A549 treated with Hydrocortisone at 1 μM for 4 hours (cell line): ENCODE results near the gene SYT5. TPM values are rescaled to one million over a fixed set of nuclear protein-coding genes. Genes with fewer than 3 reads are reported as not detected.

ENCODE experiments used
- total RNA-seq: library from RNA; stranded (reverse); fragments of 200-300 nt; extraction: Qiagen RNA extraction; gene quantifications from 5 replicates; pipeline ENCODE4 v1.2.3, GENCODE V29; 2022

Gene SYT5
- 3.0 to 4.8 TPM (median 4.3 TPM) in 5 replicates for total RNA-seq

DNA sequence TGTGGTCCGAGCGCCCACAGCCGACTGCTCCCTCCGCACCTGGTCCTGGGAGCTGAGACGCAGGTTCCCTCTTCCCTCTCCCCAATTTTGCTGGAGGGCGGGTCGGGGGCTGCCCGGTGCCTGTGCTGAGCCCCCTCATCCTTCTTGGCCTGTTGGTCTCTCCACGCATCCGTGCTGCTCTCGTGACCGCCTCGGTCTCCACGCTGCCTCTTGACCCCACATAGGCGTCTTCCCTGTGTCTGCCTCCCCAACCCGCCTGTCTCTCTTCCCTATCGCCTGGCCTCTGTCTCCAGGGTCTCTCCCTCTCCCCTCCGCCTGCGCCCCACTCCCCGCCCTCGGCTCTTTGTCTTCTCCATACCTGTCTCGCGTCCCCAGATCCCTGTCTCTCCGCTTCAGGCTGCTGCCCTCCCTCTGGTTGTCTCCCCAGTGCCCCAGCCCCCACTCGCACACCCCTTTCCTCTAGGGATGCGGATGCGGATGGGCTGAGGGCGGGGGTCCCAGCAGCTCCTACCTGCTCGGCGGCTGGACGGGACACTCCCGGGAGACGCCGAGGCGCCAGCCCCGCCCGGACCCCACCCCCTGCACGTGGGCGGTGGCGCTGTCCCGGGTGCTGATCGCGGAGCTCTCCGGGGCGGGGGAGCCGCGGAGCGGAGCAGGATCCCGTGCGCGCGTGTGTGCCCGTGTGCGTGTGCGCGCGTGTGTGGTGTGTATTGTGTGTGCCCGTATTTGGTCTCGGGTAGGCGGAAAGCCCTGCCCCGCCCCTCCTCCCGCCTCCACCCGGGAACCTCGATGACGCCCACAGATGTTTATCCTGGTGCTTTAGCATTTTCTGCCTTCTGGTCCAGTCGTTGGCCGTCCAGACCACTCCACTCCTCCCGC, at the start of gene SYT5:
Gene SYT5 (minus strand): TSS at position 684 of the 879 bp plus-strand sequence. CDS start 1,248 bp downstream, outside the sequence.

GRCh38 chr19:55228403-55229031, 48.4 kb upstream of the SYT5 start, which contains the start of gene TMEM86B:
Gene TMEM86B (minus strand): TSS chr19:55228763. CDS start chr19:55228741, 22 bp downstream.

DNA sequence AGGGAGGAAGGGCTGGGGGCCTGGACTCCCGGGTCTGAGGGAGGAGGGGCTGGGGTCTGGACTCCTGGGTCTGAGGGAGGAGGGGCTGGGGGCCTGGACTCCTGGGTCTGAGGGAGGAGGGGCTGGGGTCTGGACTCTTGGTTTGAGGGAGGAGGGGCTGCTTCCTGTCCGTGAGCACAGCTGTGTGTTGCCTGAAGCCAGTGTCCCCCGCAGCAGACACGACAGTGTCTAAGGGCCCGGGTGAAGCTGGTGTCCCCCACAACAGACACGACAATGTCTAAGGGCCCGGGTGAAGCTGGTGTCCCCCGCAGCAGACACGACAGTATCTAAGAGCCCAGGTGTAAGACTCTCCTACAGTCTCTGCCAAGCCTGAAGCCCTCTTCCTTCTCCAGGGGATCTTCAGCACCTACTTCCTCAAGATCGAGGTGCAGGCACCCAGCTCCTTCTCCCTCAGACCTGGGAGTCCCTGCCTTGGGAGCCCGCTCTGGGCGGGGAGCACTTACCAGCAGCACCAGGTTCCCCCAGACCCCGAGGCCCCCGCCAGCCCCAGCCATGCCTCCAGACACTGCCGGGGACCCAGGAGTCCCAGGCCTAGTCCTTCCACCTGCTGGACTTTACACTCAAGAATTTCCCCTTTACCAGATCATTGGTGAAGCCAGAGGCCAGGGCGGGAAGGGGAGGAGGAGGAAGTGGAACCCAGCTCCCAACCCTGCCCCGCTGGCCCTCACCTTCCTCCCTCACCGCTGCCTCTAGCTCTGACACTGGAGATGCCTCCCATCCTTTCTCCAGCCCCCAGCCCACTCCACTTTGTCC, 29.0 kb upstream of the SYT5 start, which contains the start of gene PTPRH:
Gene PTPRH (minus strand): TSS at position 622 of the 813 bp plus-strand sequence. CDS start 68 bp downstream, at position 554.

DNA sequence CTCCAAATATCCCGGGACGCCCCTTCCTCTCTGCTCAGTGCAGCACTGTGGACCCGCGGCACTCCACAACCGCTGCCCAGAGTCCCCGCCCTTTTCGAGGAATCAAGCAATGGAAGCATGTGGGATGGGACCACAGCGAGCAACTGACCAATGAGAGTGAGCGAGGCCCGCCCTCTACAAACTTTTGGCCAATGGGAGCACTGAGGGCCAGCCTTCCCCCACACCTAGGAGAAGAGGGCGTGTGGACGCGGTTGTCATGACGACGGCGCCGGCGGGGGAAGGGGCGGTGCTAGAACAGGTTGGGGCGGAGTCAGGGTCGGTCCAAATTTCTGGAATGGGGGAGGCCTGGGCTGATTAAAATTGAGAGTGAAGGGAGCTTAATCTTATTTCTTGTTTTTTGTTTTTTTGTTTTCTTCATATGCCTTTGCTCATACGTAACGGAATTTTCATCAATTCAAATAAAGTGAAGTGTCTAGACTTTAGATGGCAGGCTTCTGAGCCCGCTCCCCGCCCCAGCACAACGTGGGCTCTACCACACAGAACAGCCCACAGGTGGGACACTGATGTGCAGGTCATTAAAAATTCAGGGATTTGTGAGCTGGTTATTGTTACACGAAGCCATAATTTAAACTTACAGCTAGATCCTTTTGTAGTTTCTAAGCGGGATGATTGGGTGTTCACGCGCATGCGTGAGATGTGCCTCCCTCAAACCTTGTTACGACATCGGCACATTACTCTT, 13.4 kb downstream of the SYT5 start, which contains the start of gene DNAAF3:
Gene DNAAF3 (minus strand): TSS at position 84 of the 739 bp plus-strand sequence. CDS start 200 bp downstream, outside the sequence.

DNA sequence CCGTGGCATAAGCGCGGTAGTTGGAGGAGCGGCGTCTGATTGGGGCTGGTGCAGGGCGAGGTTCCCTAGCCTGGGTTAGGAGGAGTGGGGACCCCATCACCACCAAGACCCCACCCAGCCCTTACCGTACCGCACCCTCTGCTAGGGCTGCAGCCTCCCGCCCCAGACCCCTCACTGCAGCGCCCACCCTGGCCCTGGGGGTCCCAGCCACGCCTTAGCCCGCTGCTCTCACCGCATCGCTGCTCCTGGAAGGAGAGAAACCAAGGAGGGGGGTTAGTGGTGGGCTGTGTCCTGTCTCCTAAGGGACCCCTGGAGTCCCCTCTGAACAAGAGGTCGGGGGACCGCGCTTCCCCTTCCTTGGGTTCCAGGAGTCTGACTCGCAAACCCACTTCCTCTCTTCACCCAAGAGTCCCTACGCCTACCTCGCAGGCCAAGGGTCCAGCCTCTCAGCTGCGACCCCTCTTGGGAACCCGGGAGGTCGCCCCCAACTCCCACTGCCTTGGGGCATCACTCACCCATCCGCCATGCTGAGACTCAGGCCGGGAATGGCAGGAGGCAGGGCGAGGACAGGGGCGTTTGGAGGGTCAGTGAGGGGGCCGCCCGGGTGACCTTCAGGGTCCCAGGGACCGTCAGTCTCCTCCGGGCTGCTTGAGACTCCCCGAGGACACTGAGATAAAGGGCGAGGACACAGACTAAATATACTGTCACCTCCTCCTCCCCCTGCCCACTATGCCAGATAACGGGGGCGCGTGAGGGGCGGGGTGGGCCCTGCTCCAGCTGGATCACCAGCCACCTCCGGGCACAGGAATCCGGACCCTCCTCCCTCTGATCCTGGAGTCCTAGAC, 22.8 kb downstream of the SYT5 start, which contains the start of gene TNNI3:
Gene TNNI3 (minus strand): TSS at position 669 of the 845 bp plus-strand sequence. CDS start 143 bp downstream, at position 526.

DNA sequence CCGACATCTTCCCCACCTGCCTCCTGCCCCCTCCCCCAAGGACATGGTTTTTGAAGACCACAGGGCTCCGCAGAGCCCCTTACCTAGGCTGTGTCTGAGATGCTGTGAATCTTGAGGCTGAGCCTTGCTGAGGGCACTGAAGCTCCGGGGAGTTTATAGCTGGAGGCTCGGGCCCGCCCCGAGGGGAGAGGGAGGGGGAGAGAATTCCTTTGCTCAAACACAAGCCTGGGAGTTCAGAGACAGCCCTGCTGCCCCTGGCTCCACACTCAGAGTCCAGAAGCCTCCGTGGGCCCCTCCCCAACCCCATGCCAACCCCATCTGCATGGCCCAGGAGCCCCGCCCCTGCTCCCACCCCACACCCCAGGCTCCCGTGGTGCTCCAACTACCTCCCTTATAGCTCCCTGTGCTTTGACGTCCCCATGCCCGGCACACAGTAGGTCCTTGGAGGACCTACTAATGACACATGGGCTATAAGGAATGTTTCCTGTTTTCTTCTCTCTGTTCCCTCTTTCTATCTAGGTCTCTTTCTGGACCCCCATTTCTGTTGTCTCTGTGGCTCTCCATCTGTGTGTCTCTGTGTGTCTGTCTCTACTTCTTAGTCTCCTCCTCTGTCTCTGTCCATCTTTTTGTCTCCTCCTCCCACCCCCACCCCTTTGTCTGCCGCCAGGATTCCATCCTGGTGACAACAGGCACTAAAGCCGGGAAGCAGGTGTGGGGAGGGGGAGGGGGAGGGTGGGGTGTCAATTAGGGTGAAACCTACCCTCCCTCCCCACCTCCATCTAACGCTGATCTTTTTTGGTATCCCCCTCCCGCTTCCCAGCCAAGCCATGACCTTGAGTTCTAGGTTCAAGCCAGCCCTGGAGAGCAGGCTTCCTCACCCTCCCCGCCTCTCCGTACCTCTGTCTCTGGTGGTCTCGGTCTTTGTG, 30.7 kb downstream of the SYT5 start, which contains the start of gene TNNT1:
Gene TNNT1 (minus strand): TSS at position 129 of the 926 bp plus-strand sequence. CDS start 2,049 bp downstream, outside the sequence.

Other genes starting within 250 kb of the SYT5 start
- 0.05 to 0.08 TPM in 2 of 5 replicates, not detected in the others for gene NLRP7, start 232.8 kb downstream of the SYT5 start, total RNA-seq
- 22.4 to 29.0 TPM (median 25.9 TPM) in 5 replicates for gene NLRP2, start 213.9 kb downstream of the SYT5 start, total RNA-seq
- 0.08 to 0.21 TPM (median 0.16 TPM) in 5 replicates for gene GP6, start 142.0 kb downstream of the SYT5 start, total RNA-seq
- gene RDH13, start 117.1 kb downstream of the SYT5 start, total RNA-seq = 19.5 to 20.9 TPM (median 20.3 TPM) in 5 replicates
- gene EPS8L1, start 104.4 kb downstream of the SYT5 start, total RNA-seq = 3.6 to 6.4 TPM (median 5.4 TPM) in 5 replicates
- gene PPP1R12C, start 62.7 kb downstream of the SYT5 start, total RNA-seq = 65.1 to 85.5 TPM (median 79.5 TPM) in 5 replicates
- 108 to 144 TPM (median 132 TPM) in 5 replicates for gene TNNT1, start 31.1 kb downstream of the SYT5 start, total RNA-seq
- 4.8 to 7.9 TPM (median 7.6 TPM) in 5 replicates for gene TNNI3, start 22.6 kb downstream of the SYT5 start, total RNA-seq
- 5.2 to 6.4 TPM (median 5.6 TPM) in 5 replicates for gene DNAAF3, start 13.7 kb downstream of the SYT5 start, total RNA-seq
- 3.1 to 5.8 TPM (median 4.0 TPM) in 5 replicates for gene PTPRH, start 29.2 kb upstream of the SYT5 start, total RNA-seq
- 2.7 to 4.2 TPM (median 3.9 TPM) in 5 replicates for gene TMEM86B, start 48.5 kb upstream of the SYT5 start, total RNA-seq
- 93.5 to 110 TPM (median 107 TPM) in 5 replicates for gene PPP6R1, start 78.7 kb upstream of the SYT5 start, total RNA-seq
- 118 to 141 TPM (median 133 TPM) in 5 replicates for gene HSPBP1, start 99.8 kb upstream of the SYT5 start, total RNA-seq
- 2.4 to 3.6 TPM (median 3.1 TPM) in 5 replicates for gene BRSK1, start 103.7 kb upstream of the SYT5 start, total RNA-seq
- gene TMEM150B, start 145.1 kb upstream of the SYT5 start, total RNA-seq = 0.20 TPM in 1 of 5 replicates, not detected in the others
- 4.5 to 6.4 TPM (median 5.2 TPM) in 5 replicates for gene KMT5C, start 159.6 kb upstream of the SYT5 start, total RNA-seq
- gene COX6B2, start 174.4 kb upstream of the SYT5 start, total RNA-seq = 0.56 to 0.99 TPM (median 0.66 TPM) in 5 replicates
- gene GARIN5B, start 183.0 kb upstream of the SYT5 start, total RNA-seq = 0.06 to 0.20 TPM (median 0.10 TPM) in 5 replicates
- 11.8 to 15.1 TPM (median 12.3 TPM) in 5 replicates for gene IL11, start 190.2 kb upstream of the SYT5 start, total RNA-seq
- 1.1 to 2.0 TPM (median 1.4 TPM) in 5 replicates for gene TMEM190, start 196.5 kb upstream of the SYT5 start, total RNA-seq
- gene TMEM238, start 204.0 kb upstream of the SYT5 start, total RNA-seq = 1.4 to 10.5 TPM (median 8.0 TPM) in 5 replicates
- gene RPL28, start 205.6 kb upstream of the SYT5 start, total RNA-seq = 2,211 to 2,788 TPM (median 2,598 TPM) in 5 replicates
- 244 to 439 TPM (median 386 TPM) in 5 replicates for gene UBE2S, start 227.5 kb upstream of the SYT5 start, total RNA-seq